Activated T-cell treated with anti-CD3 and anti-CD28 coated beads, Interleukin-2, amount 50 U/mL, for 4 hours (primary cell): ENCODE measurements around the gene KCNJ6. TPM values are rescaled to one million over a fixed set of nuclear protein-coding genes. Genes with fewer than 3 reads are reported as not detected.
"Not testable (repeated sequence)": the region's sequence is repeated elsewhere in the genome, so short reads cannot be mapped to it uniquely, and the experiment has no call there.

Source experiments
- ATAC-seq, 2 donors: fragments of 200-7000 bp; cut with Tn5 transposase; one replicate each; pipeline ENCODE4 v1.10.0; 2021
- DNase-seq: peaks from one replicate; pipeline ENCODE4 v3.0.0-alpha.2; 2020
- H3K27me3 Mint-ChIP-seq: one replicate; pipeline ENCODE4 v1.8.0; 2021; ENCODE audit warnings: low read depth, mixed read lengths
- H3K36me3 Mint-ChIP-seq: one replicate; pipeline ENCODE4 v1.8.0; 2022; ENCODE audit warnings: mixed read lengths; ENCODE audit not compliant: insufficient read depth
- H3K4me1 Mint-ChIP-seq: one replicate; pipeline ENCODE4 v1.8.0; 2021; ENCODE audit warnings: low read depth, mixed read lengths
- H3K4me3 Mint-ChIP-seq: one replicate; pipeline ENCODE4 v1.8.0; 2021; ENCODE audit warnings: mild to moderate bottlenecking, moderate library complexity, mixed read lengths
- H3K9me3 Mint-ChIP-seq: one replicate; pipeline ENCODE4 v1.8.0; 2021; ENCODE audit warnings: mixed read lengths
- total RNA-seq, 3 donors: library from RNA; stranded (reverse); gene quantifications; one replicate each; pipeline ENCODE4 v1.2.1, GENCODE V29; 2021

Gene KCNJ6
- total RNA-seq, 3 donors from 2014 or later, result not detected

GRCh38 chr21:37658121-37658816, 258.0 kb downstream of the KCNJ6 start:
- ATAC-seq (no peak), DNase-seq (no peak)
- Mint-ChIP-seq H3K27me3 (peaks cover 28% of the 10 kb centered on the region), H3K36me3 (no peaks in the 10 kb centered on the region), H3K9me3 (no peaks in the 10 kb centered on the region), H3K4me1 (no peaks in the 10 kb centered on the region), H3K4me3 (no peak overlapping the region)

- H3K9me3 Mint-ChIP-seq, result no peaks in the 10 kb centered on the region
- H3K36me3 Mint-ChIP-seq, result no peaks in the 10 kb centered on the region
- no peak overlapping the region for H3K4me3 Mint-ChIP-seq
- peaks cover 24% of the 10 kb centered on the region for H3K27me3 Mint-ChIP-seq
- no peaks in the 10 kb centered on the region for H3K4me1 Mint-ChIP-seq
- ATAC-seq (no peak), DNase-seq (no peak)
Measured at GRCh38 chr21:37656899-37657298, 259.4 kb downstream of the KCNJ6 start.

- H3K36me3 Mint-ChIP-seq, result no peaks in the 10 kb centered on the region
- DNase-seq, result no peak
Measured at GRCh38 chr21:37655611-37656300, 260.5 kb downstream of the KCNJ6 start.

GRCh38 chr21:37654596-37654995, 261.7 kb downstream of the KCNJ6 start:
- Mint-ChIP-seq H3K36me3 (no peaks in the 10 kb centered on the region), H3K27me3 (peaks cover 22% of the 10 kb centered on the region), H3K4me3 (no peak overlapping the region), H3K4me1 (no peaks in the 10 kb centered on the region), H3K9me3 (no peaks in the 10 kb centered on the region)
- ATAC-seq (no peak), DNase-seq (no peak)

More at GRCh38 chr21:37655611-37656300, 260.5 kb downstream of the KCNJ6 start:
- no peaks in the 10 kb centered on the region for H3K4me1 Mint-ChIP-seq
- H3K27me3 Mint-ChIP-seq, result peaks cover 24% of the 10 kb centered on the region
- no peak overlapping the region for H3K4me3 Mint-ChIP-seq
- no peak for ATAC-seq
- no peaks in the 10 kb centered on the region for H3K9me3 Mint-ChIP-seq

- Mint-ChIP-seq H3K4me3 (no peak overlapping the region), H3K4me1 (no peaks in the 10 kb centered on the region), H3K9me3 (no peaks in the 10 kb centered on the region), H3K36me3 (no peaks in the 10 kb centered on the region), H3K27me3 (peaks cover 22% of the 10 kb centered on the region)
- no peak for ATAC-seq
- no peak for DNase-seq
Measured at GRCh38 chr21:37653201-37653600, 263.1 kb downstream of the KCNJ6 start.

GRCh38 chr21:37647781-37648180, 268.5 kb downstream of the KCNJ6 start:
- DNase-seq (no peak), ATAC-seq (no peak)
- no peaks in the 10 kb centered on the region for H3K9me3 Mint-ChIP-seq
- H3K4me1 Mint-ChIP-seq, result no peaks in the 10 kb centered on the region
- peaks cover 10% of the 10 kb centered on the region for H3K27me3 Mint-ChIP-seq
- no peaks in the 10 kb centered on the region for H3K36me3 Mint-ChIP-seq
- no peak overlapping the region for H3K4me3 Mint-ChIP-seq

GRCh38 chr21:37646761-37647160, 269.5 kb downstream of the KCNJ6 start:
- H3K9me3 Mint-ChIP-seq, H3K4me1 Mint-ChIP-seq, H3K36me3 Mint-ChIP-seq, ATAC-seq, DNase-seq, H3K4me3 Mint-ChIP-seq: not testable (repeated sequence)
- peaks cover 11% of the 10 kb centered on the region for H3K27me3 Mint-ChIP-seq

- Mint-ChIP-seq H3K27me3 (peaks cover 16% of the 10 kb centered on the region), H3K36me3 (no peaks in the 10 kb centered on the region), H3K4me1 (no peaks in the 10 kb centered on the region), H3K4me3 (no peak overlapping the region), H3K9me3 (no peaks in the 10 kb centered on the region)
- no peak for ATAC-seq
- DNase-seq, result no peak
Measured at GRCh38 chr21:37645848-37646247, 270.4 kb downstream of the KCNJ6 start.

GRCh38 chr21:37644636-37645035, 271.6 kb downstream of the KCNJ6 start:
- Mint-ChIP-seq H3K36me3 (no peaks in the 10 kb centered on the region), H3K4me3 (no peak overlapping the region), H3K27me3 (peaks cover 19% of the 10 kb centered on the region), H3K4me1 (no peaks in the 10 kb centered on the region), H3K9me3 (peaks cover 1% of the 10 kb centered on the region)
- DNase-seq (no peak), ATAC-seq (no peak)

GRCh38 chr21:37643862-37644261, 272.4 kb downstream of the KCNJ6 start:
- not testable (repeated sequence) for H3K4me3 Mint-ChIP-seq
- peaks cover 19% of the 10 kb centered on the region for H3K27me3 Mint-ChIP-seq

GRCh38 chr21:37642493-37642892, 273.8 kb downstream of the KCNJ6 start:
- peak; percentile 17 for DNase-seq
- peak; percentile 59 to 67 for ATAC-seq
- no peaks in the 10 kb centered on the region for H3K36me3 Mint-ChIP-seq
- H3K9me3 Mint-ChIP-seq, result peaks cover 3% of the 10 kb centered on the region
- H3K4me1 Mint-ChIP-seq, result no peaks in the 10 kb centered on the region
- H3K4me3 Mint-ChIP-seq, result no peak overlapping the region
- peaks cover 25% of the 10 kb centered on the region for H3K27me3 Mint-ChIP-seq

More at GRCh38 chr21:37643862-37644261, 272.4 kb downstream of the KCNJ6 start:
- H3K9me3 Mint-ChIP-seq, ATAC-seq, H3K4me1 Mint-ChIP-seq, H3K36me3 Mint-ChIP-seq, DNase-seq: not testable (repeated sequence)

- ATAC-seq, result no peak
- no peaks in the 10 kb centered on the region for H3K4me1 Mint-ChIP-seq
Measured at GRCh38 chr21:37639756-37640155, 276.5 kb downstream of the KCNJ6 start.

GRCh38 chr21:37636152-37636860, 280.0 kb downstream of the KCNJ6 start:
- H3K36me3 Mint-ChIP-seq, result no peaks in the 10 kb centered on the region
- H3K4me1 Mint-ChIP-seq, result no peaks in the 10 kb centered on the region
- H3K4me3 Mint-ChIP-seq, result no peak overlapping the region
- peaks cover 3% of the 10 kb centered on the region for H3K9me3 Mint-ChIP-seq
- H3K27me3 Mint-ChIP-seq, result peaks cover 36% of the 10 kb centered on the region
- DNase-seq (no peak), ATAC-seq (no peak)

More at GRCh38 chr21:37639756-37640155, 276.5 kb downstream of the KCNJ6 start:
- Mint-ChIP-seq H3K36me3 (no peaks in the 10 kb centered on the region), H3K9me3 (peaks cover 3% of the 10 kb centered on the region), H3K27me3 (peaks cover 35% of the 10 kb centered on the region), H3K4me3 (no peak overlapping the region)
- DNase-seq, result no peak

- no peaks in the 10 kb centered on the region for H3K4me1 Mint-ChIP-seq
- H3K4me3 Mint-ChIP-seq, result no peak overlapping the region
- no peaks in the 10 kb centered on the region for H3K9me3 Mint-ChIP-seq
- DNase-seq, result no peak
- H3K36me3 Mint-ChIP-seq, result no peaks in the 10 kb centered on the region
- H3K27me3 Mint-ChIP-seq, result peaks cover 47% of the 10 kb centered on the region
- ATAC-seq, result no peak
Measured at GRCh38 chr21:37631319-37632117, 284.7 kb downstream of the KCNJ6 start.
